HG02678 (cell line): Measurements from ENCODE around the gene VSTM4.

Source experiments
- ATAC-seq: cut with Tn5 transposase; IDR thresholded peaks from one replicate; pipeline ENCODE4 v1.9.1; 2021; ENCODE audit warnings: mild to moderate bottlenecking, moderate library complexity; ENCODE audit not compliant: unreplicated experiment

VSTM4 gene

GRCh38 chr10:49118430-49119074 is 3.2 kb upstream of the VSTM4 start:
- ATAC-seq, result no peak

GRCh38 chr10:49117376-49118070 is 2.2 kb upstream of the VSTM4 start:
- no peak for ATAC-seq

- ATAC-seq, result no peak
Observed at GRCh38 chr10:49116509-49117375, 1.4 kb upstream of the VSTM4 start.

- no peak for ATAC-seq
Observed at GRCh38 chr10:49115796-49116508, 630 bp upstream of the VSTM4 start.

DNA sequence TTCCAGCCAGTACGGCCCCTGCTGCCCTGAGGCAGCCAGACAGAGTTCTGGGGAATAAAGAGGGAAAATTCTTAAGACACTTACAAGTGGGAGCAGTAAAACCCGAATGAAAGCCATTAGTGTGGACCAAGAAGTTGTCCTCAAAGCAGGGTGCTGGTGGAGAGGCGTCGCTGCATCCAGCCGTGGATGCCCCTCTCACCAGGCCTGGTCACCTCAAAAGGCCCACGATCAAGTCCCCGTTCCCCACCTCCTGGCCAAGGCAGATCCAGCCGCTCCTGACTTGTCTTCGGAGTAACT is 656 bp downstream of the VSTM4 start:
- no peak for ATAC-seq

GRCh38 chr10:49113741-49114141 is 1.6 kb downstream of the VSTM4 start:
- no peak for ATAC-seq

DNA sequence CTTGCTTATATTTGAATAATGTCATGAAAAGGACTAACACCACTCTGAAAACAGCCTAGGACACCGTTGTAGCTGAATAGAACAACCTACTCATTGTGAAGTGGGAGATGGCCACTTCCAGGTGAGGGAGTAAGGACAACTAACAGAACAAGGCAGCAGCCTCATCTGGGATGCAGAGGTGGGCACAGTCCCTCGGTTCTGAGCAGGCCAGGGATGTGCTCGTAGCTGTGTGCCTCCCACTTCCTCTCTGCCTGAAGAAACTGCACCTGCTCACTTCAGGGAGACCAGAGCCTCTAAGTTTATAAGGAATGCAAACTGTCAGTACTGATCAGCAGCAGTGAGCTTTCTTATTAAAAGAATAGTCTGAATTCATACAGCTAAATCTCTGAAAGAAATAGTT is 2.5 kb downstream of the VSTM4 start:
- ATAC-seq, result no peak

GRCh38 chr10:49112098-49112497 is 3.2 kb downstream of the VSTM4 start:
- no peak for ATAC-seq

GRCh38 chr10:49111320-49111698 is 4.0 kb downstream of the VSTM4 start:
- no peak for ATAC-seq

GRCh38 chr10:49110684-49111319 is 4.5 kb downstream of the VSTM4 start:
- ATAC-seq, result no peak

- no peak for ATAC-seq
Observed at GRCh38 chr10:49109669-49110340, 5.5 kb downstream of the VSTM4 start.

DNA sequence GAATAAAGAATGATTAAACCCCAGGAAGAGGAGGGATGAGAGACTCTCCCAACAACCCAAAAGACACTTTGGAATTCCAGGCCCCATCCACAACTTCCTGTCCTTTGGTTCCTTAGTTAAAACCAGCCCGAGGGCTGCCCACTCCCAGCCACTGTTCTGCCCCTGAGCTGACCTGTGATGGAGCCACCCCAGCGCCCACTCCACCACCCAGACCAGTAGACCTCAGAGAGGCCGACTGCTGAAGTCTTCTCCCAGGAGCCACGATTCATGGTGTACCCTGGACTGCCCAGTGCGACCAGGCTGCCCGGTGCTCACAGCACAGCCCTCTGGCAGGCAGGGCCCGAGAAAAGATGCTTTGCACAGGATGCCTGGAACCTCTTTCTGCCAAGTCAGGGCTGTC is 6.7 kb downstream of the VSTM4 start:
- no peak for ATAC-seq

GRCh38 chr10:49107887-49108267 is 7.4 kb downstream of the VSTM4 start:
- ATAC-seq, result no peak

DNA sequence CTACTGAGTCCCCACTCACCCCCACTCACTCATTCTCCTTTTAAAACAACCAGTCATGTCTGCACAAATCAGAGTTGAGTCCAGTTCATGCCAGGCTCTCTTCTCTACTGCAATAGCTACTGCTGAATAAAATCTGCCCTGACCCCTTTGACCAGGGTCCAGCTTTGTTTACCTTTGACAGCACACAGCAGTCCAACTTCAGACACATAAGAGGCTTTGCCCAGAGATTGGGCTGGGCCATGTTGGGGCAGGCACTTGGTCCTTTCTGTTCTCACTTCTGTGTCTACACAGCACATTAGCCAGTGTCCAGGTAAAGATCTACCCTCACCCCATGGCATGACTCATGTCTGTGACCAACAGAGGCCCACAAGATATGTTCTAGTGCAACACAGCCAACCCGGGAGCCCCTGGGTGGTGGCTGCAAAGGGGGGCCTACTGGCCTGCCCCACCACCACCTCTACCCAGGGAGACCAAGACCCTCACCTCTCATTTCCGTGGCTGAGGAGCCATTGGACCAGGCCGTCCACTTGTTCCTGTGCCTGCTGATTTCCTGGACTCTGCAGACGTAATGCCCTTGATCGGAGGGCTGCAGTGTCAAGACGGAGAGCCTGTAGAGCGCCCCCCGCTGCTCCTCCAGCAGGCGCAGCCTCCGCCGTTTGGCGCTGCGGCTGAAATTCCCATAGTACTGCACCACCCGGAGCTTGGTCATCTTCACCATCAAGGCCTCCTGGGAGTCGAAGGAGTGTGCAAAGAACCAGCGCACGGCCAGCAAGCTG is 8.0 kb downstream of the VSTM4 start:
- ATAC-seq, result no peak

DNA sequence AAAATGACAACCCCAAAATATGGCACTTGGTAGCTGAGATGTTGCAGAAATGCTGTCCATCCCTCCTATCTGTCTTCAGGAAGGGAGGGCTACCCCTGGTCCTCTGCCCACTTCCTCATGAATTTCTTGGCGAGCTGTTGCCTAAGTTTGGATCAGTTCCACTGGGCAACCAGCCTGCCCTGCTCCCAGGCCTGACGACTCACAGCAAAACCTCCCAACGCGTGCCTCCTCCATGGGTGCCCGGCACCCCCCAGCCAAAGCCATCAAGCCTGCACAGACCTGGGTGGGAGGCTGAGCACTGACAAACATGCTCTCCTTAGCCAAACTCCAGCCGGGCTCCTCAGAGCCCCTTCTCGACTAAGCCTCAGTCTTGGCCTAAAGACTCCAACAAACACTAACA is 8.9 kb downstream of the VSTM4 start:
- ATAC-seq, result no peak

- no peak for ATAC-seq
Observed at GRCh38 chr10:49105076-49105475, 10.2 kb downstream of the VSTM4 start.

DNA sequence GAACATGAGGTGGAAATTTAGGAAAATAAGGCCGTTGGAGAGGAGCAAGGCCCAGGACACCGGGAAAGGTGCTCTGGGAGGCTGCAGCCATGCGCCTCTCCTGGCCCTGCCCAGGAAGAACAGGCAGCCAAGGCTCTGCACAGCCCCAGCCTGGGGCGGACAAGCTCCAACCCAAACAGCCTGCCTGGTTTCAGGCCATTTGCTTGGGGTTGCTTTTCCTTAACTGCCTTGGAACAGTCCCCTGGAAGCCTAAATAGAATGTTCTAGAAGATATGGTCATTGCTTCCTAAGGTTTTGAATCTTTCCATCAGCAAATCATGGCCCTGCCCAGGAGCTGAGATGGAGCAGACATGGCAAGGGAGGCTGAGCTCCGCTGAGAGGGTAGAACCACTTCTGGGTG is 11.0 kb downstream of the VSTM4 start:
- ATAC-seq, result no peak

- no peak for ATAC-seq
Observed at GRCh38 chr10:49103761-49104160, 11.6 kb downstream of the VSTM4 start.

DNA sequence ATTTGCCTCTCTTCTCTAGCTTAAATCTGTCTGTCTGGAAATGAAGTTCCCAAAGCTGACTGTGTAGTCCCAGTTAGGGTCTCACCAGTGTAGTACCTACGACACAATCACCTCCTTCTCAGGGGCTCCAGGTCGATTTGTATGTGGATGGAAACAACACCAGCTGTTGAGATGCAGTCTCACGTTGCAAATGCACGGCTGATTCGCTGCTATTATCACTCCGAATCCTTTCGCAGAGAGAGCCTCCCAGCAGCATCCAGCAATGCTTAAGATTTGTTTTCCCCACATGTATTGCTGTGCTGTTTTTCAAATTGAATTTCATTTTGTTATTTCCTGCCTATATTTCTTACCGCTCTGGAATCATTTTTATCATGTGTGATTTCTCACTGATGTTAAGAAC is 16.3 kb downstream of the VSTM4 start:
- ATAC-seq, result no peak
